Stromal cell of bone marrow (primary cell): ENCODE measurements around the gene GABRG2.

Experiments
- DNase-seq: peaks from one replicate; pipeline ENCODE4 v3.0.0-alpha.2; 2012; ENCODE audit warnings: low read depth

Gene GABRG2

DNA sequence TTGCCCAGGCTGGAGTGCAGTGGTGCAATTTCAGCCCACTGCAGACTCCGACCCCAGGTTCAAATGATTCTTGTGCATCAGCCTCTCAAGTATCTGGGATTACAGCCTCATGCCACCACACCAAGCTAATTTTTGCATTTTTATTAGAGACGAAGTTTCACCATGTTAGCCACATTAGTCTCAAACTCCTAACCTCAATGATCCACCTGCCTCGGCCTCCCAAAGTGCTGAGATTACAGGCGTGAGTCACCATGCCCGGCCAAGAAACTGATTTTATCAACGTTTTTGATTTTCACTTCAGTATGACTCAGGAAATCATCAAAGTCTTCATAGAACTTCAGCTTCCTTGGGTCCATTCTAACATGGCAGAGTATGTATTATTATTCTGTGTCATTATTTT, 125.4 kb downstream of the GABRG2 start:
- no peak for DNase-seq

DNA sequence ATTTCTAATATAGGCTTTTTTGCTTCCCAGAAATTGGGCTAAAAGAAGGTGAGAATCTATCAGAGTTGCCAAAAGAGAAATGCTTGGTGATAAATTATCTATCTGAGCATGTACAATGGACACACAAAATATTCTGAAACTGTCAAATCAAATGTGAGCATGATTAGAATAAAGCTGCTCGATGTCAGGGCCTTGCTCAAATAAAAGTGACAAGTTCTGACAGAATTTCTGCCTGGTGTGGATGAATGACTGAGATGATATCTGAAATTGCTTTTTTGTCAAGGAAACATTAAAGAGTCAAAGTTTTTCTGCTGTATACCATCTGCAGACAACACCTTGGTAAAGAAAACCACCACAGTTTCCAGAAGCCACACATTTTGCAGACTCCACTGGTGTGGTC, 128.8 kb downstream of the GABRG2 start:
- DNase-seq = no peak

GRCh38 chr5:162202285-162202880, 134.8 kb downstream of the GABRG2 start:
- DNase-seq = no peak
